NCI-H2081 treated with DMSO at 0.1 percent for 48 hours (cell line): Measurements from ENCODE around the gene LYPD5.
"Not testable (repeated sequence)": the region's sequence is repeated elsewhere in the genome, so short reads cannot be mapped to it uniquely, and the experiment has no call there.

Experiments
- DNase-seq: peaks from one replicate; lab custom pipeline; 2025; lab: John Stamatoyannopoulos, UW

The LYPD5 gene

DNA sequence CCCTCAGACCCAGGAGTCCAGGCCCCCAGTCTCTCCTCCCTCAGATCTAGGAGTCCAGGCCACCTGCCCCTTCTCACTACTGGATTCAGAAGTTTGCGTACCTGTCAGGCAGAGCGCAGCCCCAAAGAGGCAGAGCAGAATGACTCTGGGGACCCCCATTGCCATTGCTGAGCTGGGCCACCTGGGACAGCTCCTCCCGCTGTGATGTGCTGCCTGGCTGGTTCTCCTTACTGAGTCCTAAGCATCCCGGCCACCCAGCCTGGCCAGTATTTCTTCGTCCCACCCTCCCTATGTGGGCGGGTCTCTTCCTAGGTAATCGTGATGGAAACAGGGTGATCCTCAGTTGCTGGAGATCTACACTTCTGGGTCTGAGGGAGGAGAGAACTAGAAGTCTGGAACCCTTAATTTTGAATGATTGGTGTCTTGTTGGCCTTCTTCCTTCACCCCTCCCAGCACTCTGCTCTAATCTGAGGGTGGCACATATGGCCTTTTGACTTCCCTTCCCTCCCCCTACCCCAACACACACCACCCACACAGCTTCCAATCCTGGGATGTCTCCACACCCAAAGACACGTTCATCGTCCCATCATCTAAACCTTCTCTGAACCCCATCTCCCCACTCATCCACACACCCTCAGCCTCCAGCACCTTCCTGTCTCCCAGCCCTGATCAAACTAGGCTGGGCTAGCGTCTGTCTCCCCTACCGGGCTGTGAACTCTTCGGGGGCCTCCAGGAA, at the start of gene LYPD5:
TSS of gene LYPD5 (minus strand) at position 232 of the 736 bp plus-strand sequence. CDS start at position 165, 67 bp downstream.
- DNase-seq = no peak

- no peak for DNase-seq
These were observed 46.6 kb upstream of the LYPD5 start for GRCh38 chr19:43848821-43849220.

GRCh38 chr19:43847884-43848283, 45.6 kb upstream of the LYPD5 start:
- no peak for DNase-seq

DNA sequence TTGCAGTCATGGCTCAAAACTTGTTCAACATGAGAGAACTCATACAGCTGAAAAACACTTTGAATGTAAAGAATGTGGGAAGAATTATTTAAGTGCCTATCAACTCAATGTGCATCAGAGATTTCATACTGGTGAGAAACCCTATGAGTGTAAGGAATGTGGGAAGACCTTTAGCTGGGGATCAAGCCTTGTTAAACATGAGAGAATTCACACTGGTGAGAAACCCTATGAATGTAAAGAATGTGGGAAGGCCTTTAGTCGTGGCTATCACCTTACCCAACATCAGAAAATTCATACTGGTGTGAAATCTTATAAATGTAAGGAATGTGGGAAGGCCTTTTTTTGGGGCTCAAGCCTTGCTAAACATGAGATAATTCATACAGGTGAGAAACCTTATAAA, 45.0 kb upstream of the LYPD5 start:
- DNase-seq = no peak

GRCh38 chr19:43842007-43842406, 39.8 kb upstream of the LYPD5 start:
- DNase-seq = no peak

DNA sequence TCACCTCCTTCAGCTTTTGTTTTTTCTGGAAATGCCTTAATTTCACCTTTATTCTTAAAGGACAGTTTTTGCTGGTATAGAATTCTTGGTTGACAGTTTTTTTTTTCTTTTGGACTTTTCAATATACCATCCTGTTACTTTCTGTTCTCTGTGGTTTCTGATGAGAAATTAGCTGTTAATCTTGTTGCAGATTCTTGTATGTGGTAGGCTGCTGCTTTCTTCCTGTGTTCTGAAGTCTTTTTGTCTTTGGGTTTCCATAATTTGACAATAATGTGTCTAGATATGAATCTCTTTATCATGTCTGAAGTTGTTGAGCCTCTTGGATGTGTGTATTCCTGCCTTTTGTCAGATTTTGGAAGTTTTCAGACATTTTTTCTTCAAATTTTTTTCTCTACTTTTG, 36.9 kb upstream of the LYPD5 start:
- DNase-seq = no peak

GRCh38 chr19:43826787-43827754, 24.8 kb upstream of the LYPD5 start, which contains the start of gene ZNF283:
Gene ZNF283 (plus strand): TSS chr19:43827321. CDS start chr19:43833505, 6,184 bp downstream.
- DNase-seq = peak; percentile 64

DNA sequence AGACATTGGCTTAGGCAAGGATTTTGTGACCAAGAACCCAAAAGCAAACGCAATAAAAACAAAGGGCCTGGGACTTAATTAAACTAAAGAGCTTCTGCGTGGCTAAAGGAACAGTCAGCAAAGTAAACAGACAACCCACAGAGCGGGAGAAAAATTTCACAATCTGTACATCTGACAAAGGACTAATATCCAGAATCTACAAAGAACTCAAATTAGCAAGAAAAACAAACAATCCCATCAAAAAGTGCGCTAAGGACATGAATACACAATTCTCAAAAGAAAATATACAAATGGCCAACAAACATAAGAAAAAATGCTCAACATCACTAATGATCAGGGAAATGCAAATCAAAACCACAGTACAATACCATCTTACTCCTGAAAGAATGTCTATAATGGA, 22.3 kb upstream of the LYPD5 start:
- DNase-seq = not testable (repeated sequence)

GRCh38 chr19:43823856-43824255, 21.6 kb upstream of the LYPD5 start:
- DNase-seq = not testable (repeated sequence)

DNA sequence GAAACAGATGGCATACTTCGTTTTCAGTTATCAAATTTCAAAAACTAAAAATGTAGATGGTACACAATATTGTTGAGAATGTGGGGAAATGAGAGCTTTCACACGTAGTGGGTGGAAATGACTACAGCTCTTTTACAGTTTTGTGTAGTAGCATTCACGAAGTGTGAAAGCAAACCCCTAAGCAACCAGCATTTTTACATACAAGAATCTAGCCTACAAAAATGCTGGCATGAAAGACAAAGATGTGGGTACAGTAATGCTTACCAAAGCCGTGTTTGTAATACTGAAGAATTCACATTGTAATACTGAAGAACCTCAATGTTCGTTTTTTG, 18.6 kb upstream of the LYPD5 start:
- DNase-seq = no peak

DNA sequence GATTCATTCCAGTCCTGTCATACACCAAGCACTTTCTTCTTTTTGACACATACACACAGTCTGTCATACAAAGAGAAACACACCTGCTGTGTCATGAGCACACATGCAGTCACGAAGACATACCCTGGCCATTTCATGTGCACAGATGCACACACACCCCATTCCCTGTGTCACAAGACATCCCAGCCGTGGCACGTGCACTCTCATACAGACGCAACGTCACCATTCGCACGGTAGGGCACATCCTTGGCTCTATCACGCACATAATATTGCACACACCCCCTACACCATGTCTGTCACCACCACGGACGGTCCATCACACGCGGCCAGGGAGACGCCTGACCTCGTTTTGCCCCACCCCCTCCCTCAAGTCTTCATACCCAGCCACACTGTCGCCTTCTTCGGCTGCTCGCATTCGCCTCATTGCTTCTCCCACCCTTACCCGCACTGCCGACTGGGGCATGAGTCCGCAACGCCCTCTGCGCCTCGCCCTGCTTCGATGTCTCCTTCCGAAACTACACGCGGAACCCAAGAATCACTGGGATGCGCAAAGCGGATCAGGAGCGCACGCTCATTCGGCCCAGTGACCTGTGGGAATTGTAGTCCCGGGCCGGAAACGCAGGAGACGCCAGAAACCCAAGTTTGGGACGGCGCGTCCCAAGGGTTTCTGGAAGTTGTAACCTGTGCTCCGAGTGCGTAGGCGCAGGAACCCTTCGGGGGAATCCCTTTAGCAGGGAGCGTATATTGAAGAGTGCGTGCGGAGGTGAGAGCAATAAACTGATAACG, 18.0 kb upstream of the LYPD5 start:
- DNase-seq = no peak

GRCh38 chr19:43818500-43818899, 16.3 kb upstream of the LYPD5 start:
- no peak for DNase-seq

DNA sequence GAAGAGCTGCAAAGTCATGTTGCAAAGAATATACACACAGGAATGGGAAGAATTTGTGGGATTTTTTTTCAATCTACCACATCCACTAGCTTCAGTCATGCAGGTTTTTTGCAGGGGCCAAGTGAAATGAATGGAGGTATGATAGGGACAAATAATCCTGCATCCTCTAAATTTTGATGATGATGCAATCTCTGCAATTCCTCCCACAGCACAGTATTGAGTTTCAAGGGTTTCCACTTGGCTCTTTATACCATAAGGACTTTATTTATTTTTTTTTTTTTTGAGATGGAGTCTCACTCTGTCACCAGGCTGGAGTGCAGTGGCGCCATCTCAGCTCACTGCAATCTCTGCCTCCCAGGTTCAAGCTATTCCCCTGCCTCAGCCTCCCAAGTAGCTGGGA, 15.2 kb upstream of the LYPD5 start:
- DNase-seq = not testable (repeated sequence)

DNA sequence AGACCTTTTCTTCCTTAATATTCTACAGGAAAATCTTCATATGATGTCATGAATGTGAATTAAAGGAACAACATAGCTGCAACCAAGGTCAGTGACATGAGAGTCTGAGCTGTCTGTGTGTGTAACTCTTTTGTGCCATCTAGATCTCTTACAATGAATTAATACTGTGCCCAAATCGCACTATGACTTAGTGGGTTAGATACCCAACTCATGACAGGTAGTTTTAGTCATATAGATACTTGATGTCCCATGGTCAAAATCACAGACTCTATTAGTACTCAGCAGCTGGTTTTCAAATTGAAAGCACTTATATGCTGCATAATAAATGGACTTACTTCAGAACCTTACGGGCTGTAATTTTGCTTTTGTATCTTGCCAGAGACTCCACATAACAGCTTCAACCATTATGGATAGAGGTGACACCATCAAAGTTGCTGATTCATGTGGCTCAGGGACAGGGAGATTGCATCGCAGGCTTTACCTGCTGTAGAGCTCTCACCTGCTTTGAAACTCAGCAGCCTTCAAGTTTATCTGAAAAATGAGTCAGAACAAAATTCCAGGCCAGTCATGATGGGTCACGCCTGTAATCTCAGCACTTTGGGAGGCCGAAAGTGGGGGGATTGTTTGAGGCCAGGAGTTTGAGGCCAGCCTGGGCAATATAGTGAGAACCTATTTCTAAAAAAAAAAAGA, 12.6 kb upstream of the LYPD5 start:
- DNase-seq = no peak

- no peak for DNase-seq
These were observed 10.4 kb upstream of the LYPD5 start for GRCh38 chr19:43812688-43813087.

- no peak for DNase-seq
These were observed 10.0 kb upstream of the LYPD5 start for GRCh38 chr19:43812259-43812658.

- DNase-seq = no peak
These were observed 9.6 kb upstream of the LYPD5 start for GRCh38 chr19:43811837-43812236.

GRCh38 chr19:43809762-43810696, 7.8 kb upstream of the LYPD5 start:
- DNase-seq = no peak

DNA sequence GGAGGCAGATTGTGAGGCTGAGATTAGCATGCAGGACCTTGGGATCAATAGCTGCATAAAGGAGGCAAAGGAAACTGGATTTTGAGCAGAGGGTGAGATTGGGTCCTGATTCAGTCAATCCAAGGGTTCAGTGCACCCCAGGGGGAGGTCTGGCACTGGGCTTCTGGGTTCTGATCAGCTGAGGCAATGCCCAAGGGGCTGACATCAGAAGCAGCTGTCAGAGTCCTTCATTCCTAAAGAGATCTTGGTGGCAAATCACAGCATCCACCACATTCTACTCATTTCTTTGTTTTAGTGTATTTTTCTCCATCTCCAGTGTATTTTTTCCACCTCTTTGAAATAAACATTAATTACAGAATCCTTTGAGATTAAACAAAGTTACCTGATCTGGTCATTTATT, 5.4 kb upstream of the LYPD5 start:
- no peak for DNase-seq

DNA sequence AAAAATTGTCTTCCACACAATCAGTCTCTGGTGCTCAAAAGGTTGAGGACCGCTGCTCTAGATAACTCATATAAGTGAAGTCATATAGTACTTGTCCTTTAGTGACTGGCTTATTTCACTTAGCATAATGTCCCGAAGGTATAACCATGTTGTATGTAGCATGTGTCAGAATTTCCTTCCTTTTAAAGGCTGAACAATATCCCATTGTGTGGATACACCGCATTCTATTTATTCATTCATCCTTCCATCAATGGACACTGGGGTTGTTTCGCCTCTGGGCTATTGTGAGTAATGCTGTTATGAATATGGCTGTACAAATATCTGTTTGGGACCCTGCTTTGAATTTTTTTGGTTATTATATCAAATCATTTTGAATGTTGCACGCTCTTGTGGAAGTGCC, 4.6 kb upstream of the LYPD5 start:
- no peak for DNase-seq

DNA sequence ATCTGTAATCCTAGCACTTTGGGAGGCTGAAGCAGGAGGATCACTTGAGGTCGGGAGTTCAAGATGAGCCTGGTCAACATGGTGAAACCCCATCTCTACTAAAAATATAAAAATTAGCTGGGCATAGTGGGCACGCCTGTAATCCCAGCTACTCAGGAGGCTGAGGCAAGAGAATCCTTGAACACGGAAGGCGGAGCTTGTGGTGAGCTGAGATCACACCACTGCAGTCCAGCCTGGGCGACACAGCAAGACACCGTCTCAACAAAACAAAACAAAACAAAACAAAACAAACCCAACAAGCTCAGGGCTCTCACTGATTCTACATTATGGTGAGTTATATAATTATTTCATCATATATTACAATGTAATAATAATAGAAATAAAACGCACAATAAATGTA, 4.2 kb upstream of the LYPD5 start:
- DNase-seq = not testable (repeated sequence)
